ENCODE data around the gene AIPL1. TPM values are rescaled to one million over a fixed set of nuclear protein-coding genes. Genes with fewer than 3 reads are reported as not detected.

AIPL1 gene
- polyA plus RNA-seq, 3 donors = not detected

DNA sequence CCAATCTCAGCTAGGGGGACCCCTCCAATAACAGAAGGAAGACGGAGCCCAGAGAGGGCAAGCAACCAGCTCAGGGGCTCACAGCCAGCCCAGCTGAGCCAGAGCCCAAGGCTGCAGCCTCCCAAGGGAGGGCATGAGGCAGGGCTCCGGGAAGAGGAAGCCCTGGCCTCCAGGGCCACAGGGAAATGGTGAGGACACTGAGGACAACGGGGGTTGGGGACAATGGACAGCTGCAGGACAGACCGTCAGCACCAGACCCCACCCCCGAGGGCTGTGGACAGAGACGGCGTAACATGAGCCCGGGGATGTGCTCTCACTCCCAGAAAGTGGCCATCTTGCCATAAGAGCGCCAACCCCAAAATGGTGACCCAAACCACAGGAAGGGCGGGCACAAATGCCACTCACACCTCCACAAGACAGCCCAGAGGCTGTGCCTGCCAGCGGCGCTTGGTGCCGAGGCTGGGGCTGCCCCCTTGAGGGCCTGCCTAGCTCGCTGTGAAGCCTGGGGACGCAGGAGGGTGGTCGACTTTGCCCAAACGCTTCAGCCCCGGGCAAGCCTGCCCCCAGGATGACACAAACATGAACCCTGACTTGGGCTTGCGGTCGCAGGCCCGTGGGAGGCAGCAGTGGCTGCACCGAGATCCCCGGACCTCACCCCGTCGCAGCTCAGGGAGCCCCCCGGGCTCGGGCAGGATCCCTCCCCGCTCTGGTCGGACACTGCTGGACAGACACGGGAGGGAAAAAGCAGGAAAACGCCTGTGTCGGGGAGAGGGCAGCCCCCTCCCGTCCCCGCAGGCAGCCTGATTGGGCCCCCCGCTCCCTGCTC, 19.8 kb upstream of the AIPL1 start:
- 35 to 53% (median 39%) methylated on average over 33 to 35 of the region's 35 CpGs for WGBS, 3 donors
- no peak overlapping the region for H3K27ac ChIP-seq (ENCODE audit: low read depth, low read length)

- WGBS, 3 donors = 67 to 80% (median 76%) methylated on average over 14 of the region's 14 CpGs
- H3K27ac ChIP-seq (ENCODE audit: low read depth, low read length) = no peak overlapping the region
Measured at GRCh38 chr17:6453279-6454024, 18.5 kb upstream of the AIPL1 start.

- H3K27ac ChIP-seq (ENCODE audit: low read depth, low read length) = no peak overlapping the region
- WGBS, 3 donors = 85 to 90% (median 86%) methylated on average over 10 of the region's 10 CpGs
Measured at GRCh38 chr17:6452471-6453266, 17.7 kb upstream of the AIPL1 start.

GRCh38 chr17:6450926-6451832, 16.3 kb upstream of the AIPL1 start:
- WGBS, 3 donors = 32 to 38% (median 35%) methylated on average over 12 of the region's 12 CpGs

GRCh38 chr17:6449307-6449706, 14.4 kb upstream of the AIPL1 start:
- no peak overlapping the region for H3K27ac ChIP-seq (ENCODE audit: low read depth, low read length)
- WGBS, 3 donors = 95 to 99% (median 97%) methylated on average over 6 of the region's 6 CpGs

More at GRCh38 chr17:6450926-6451832, 16.3 kb upstream of the AIPL1 start:
- H3K27ac ChIP-seq (ENCODE audit: low read depth, low read length) = no peak overlapping the region

- WGBS, 3 donors = 90 to 97% (median 91%) methylated on average over 6 of the region's 6 CpGs
- no peak overlapping the region for H3K27ac ChIP-seq (ENCODE audit: low read depth, low read length)
Measured at GRCh38 chr17:6448473-6448872, 13.6 kb upstream of the AIPL1 start.

DNA sequence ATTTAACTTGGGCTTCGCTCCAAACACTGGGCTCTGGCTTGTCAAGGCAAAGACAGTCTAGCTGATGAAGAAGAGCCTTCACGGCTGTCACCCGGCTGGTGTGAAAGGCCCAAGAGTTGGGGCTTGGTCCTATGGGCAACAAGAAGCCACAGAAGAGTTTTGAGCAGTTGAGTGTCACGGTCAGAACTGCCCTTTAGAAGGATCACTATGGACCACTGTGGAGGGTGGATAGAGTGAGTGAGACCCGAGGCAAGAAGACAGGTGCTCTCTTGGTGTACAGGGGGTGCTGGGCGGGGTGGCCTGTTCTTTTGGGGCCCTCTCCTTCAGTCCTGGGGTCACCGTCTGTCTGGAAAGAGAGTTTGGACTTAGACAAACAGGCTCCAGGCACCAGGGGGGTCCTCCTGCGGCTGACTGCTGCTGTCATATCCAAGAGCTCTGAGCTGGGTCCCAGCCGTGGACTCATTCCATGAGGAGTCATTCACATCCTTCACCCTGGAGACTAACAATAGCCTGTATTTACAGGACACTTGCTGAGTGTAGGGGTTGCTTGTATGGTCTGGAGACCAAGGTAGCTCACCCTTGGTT, 11.7 kb upstream of the AIPL1 start:
- WGBS, 3 donors = 87 to 93% (median 90%) methylated on average over 9 of the region's 9 CpGs
- H3K27ac ChIP-seq (ENCODE audit: low read depth, low read length) = no peak overlapping the region

GRCh38 chr17:6444571-6445335, 9.8 kb upstream of the AIPL1 start:
- H3K27ac ChIP-seq (ENCODE audit: low read depth, low read length) = no peak overlapping the region
- 30 to 33% (median 32%) methylated on average over 36 of the region's 36 CpGs for WGBS, 3 donors

DNA sequence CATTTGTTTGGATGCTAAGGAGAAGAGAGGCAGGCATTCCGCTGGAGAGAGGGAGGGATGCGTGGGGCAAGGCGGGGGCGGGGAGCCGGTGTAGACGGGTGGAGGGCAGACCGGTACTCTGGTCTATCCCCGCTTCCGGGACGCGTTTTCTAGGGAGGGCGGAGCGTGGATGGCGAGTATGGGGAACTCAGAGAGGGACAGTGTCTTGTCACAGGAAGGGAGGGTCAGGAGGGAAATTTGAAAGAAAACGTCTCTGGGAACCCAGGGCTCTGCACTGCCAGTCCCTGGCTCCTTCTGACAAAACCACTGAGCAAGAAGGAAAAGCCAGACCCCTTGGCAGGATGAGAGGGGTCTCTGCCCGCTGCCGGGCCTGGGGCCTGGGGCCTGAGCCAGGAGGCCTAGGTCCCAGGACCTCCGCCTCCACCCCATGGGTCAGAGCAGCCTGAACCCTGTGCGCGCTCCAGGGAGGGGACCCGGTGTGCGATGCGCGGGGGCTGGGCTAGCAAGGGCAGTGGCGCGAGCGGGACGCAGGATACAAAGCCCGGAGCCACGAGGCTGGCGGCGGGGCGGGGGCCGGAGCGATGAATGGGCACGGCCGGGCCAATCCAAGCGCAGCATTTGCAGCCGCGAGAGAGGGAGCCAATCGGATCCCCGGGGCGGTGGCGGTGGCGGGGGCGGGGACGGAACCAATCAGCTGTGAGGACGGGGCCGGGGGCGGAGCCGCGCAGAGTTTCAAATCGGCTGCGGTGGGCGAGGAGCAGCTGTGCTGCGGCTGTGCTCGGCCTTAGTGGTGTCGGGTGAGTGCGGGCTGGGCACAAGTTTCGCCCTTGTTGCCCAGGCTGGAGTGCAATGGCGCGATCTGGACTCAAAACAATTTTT, 9.0 kb upstream of the AIPL1 start, which contains the start of gene PIMREG:
PIMREG (plus strand) TSS at position 764 of the 879 bp plus-strand sequence. CDS start 656 bp downstream, outside the sequence.
- H3K27ac ChIP-seq (ENCODE audit: low read depth, low read length) = no peak within 1 kb of the TSS
- 0 to 1% (median 0%) methylated on average over 62 of the region's 62 CpGs for WGBS, 3 donors

DNA sequence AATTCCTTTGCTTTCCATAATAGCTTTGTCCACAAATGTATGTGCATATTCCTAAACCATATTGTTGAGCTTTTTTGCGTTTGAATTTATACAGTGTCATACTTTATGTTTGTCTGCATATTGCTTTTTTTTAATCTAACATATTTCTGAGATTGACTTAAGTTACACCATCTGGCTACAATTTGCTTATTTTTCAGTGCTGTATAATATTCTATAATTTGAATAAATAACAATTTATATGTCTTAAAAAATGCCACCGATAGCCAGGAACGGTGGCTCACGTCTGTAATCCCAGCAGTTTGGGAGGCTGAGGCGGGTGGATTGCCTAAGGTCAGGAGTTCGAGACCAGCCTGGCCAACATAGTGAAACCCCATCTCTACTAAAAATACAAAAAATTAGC, 7.9 kb upstream of the AIPL1 start:
- no peak overlapping the region for H3K27ac ChIP-seq (ENCODE audit: low read depth, low read length)
- WGBS, 3 donors = 59 to 65% (median 62%) methylated on average over 6 of the region's 6 CpGs

DNA sequence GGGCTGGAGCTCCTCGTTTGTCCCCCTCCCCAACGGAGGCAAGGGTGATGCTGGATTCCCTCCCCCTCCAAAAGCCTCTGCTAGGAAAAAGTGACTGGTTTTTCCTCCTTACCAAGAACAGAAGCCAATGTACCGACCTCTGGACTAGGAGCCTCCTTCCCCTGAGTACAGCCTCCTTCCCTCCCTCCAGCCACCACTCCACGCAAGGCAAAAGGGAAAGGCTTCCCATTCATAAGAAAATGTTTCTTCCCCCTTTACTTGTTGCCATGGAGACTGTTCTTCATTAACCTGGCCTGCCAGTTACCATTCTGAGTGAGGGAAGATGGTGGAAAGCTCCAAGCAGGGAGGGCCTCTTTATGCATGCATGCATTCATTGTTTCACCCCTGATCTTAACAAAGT, 5.0 kb upstream of the AIPL1 start:
- WGBS, 3 donors = 45 to 58% (median 53%) methylated on average over 4 of the region's 4 CpGs
- no peak overlapping the region for H3K27ac ChIP-seq (ENCODE audit: low read depth, low read length)

DNA sequence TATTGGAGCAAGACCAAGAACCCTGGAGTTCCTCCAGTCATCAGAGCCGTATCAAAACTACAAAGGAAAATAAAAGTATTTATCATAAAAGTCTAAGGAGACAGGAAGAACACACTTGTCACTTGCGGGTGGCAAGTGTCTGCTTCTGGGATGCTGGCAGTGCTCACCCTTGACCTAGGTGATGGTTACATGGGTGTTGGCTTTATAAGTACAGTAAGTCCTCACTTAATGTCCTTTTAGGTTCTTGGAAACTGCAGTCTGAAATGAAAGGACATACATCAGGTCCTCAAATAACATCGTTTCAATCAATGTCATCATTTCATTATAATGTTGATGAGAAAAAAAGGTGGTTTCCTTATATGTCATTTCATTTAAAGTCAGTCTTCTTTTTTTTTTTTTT, 3.0 kb upstream of the AIPL1 start:
- 51 to 61% (median 55%) methylated on average over 3 of the region's 3 CpGs for WGBS, 3 donors
- H3K27ac ChIP-seq (ENCODE audit: low read depth, low read length) = no peak overlapping the region

DNA sequence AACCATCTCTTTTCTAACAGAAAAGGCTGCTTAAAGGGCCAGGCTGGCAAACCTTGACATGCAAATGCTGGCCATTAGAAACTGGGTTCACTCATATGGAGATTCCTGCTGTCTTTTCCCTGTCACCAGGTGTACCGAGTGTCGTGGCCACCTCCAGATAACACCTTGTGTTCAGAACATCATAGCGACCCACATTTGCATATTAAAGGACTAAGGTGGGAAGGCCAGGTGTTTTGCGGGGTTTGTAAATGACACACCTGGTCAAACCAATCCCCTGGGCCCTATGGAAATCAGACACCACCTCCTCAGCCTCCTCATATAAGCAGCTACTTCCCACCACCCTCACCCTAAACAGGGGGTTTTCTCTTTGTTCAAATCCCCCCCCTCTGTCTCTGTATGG, 2.5 kb upstream of the AIPL1 start:
- WGBS, 3 donors = 24 to 39% (median 28%) methylated on average over 4 of the region's 4 CpGs

DNA sequence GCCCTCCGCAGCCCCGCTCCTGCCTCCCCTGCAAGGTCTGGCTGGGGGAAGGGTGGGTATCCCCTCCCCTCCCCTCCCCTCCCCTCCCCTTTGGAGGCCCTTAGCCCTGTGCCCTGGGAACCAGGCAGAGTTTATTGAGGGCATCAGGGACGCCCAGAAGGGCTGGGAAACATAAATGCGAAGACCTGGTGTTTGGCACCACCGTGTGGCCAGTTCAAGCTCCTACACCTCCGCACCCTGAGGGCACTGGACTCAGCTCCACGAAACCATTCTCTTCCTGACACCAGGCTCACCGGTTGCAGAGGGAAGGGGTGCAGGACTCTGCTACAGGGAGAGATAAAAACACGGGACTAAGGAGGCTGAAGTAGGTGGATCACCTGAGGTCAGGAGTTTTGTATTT, 1.0 kb upstream of the AIPL1 start:
- H3K27ac ChIP-seq (ENCODE audit: low read depth, low read length) = no peak overlapping the region
- WGBS, 3 donors = 10 to 18% (median 11%) methylated on average over 8 to 9 of the region's 9 CpGs

More for the DNA sequence above, 2.5 kb upstream of the AIPL1 start:
- H3K27ac ChIP-seq (ENCODE audit: low read depth, low read length) = no peak overlapping the region

DNA sequence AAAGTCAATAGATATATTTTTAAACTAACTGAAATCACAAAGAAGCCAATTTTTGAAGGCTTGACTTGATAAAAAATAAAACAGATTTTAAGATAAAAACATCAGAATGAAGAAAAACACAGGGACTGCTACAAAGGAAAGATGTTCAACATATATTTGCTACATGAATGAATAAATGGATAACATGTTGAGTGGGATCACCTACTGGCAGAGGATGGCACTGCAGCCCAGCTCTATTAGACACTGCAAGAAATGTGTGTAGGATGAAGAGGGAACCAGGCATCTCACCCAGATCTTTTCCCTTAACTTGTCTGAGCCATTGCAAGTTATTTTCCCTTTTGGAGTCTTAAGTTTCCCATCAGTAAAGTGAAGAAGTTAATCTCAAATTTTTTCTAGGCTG, 4.2 kb downstream of the AIPL1 start:
- no peak overlapping the region for H3K27ac ChIP-seq (ENCODE audit: low read depth, low read length)

DNA sequence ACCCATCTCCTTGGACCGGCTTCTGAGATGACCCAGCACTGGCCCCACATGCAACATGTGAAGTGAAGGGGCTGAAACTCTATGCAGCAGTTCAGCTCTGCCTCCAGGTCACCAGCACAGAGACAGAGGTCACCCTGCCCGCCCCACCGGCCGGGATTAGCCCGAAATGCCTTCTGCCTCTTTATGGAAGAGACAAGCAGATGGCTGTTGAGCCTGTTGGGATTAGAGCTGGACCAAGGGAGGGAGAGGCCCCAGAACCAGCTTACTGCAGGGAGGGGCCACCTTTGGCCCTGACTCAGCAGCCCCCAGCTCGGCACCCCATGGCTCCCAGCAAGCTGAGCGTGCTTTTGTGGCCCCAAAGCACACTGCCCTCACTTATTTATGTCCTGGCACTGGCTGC, 5.7 kb downstream of the AIPL1 start:
- 83 to 88% (median 84%) methylated on average over 7 of the region's 7 CpGs for WGBS, 3 donors
- no peak overlapping the region for H3K27ac ChIP-seq (ENCODE audit: low read depth, low read length)
